T-helper 2 cell treated with Interferon-gamma antibody and Interleukin-4, amounts not matched to agents 5 μg/mL and 100 μg/mL, for 36 hours (primary cell): ENCODE data around the gene CAMSAP3.

Experiments
- DNase-seq: peaks from one replicate; pipeline ENCODE4 v3.0.0; 2021; ENCODE audit warnings: low spot score
- H3K27ac Mint-ChIP-seq: one replicate; pipeline ENCODE4 v1.8.0; 2021; ENCODE audit warnings: mild to moderate bottlenecking, mixed read lengths
- H3K27me3 Mint-ChIP-seq: one replicate; pipeline ENCODE4 v1.8.0; 2021; ENCODE audit warnings: low read depth, mixed read lengths
- H3K36me3 Mint-ChIP-seq: one replicate; pipeline ENCODE4 v1.8.0; 2021; ENCODE audit warnings: low read depth, mixed read lengths
- H3K4me1 Mint-ChIP-seq: one replicate; pipeline ENCODE4 v1.8.0; 2021; ENCODE audit warnings: low read depth, mixed read lengths
- H3K4me3 Mint-ChIP-seq: one replicate; pipeline ENCODE4 v1.8.0; 2022; ENCODE audit warnings: mild to moderate bottlenecking, moderate library complexity, mixed read lengths
- H3K9me3 Mint-ChIP-seq: one replicate; pipeline ENCODE4 v1.8.0; 2021; ENCODE audit warnings: mixed read lengths

The CAMSAP3 gene

DNA sequence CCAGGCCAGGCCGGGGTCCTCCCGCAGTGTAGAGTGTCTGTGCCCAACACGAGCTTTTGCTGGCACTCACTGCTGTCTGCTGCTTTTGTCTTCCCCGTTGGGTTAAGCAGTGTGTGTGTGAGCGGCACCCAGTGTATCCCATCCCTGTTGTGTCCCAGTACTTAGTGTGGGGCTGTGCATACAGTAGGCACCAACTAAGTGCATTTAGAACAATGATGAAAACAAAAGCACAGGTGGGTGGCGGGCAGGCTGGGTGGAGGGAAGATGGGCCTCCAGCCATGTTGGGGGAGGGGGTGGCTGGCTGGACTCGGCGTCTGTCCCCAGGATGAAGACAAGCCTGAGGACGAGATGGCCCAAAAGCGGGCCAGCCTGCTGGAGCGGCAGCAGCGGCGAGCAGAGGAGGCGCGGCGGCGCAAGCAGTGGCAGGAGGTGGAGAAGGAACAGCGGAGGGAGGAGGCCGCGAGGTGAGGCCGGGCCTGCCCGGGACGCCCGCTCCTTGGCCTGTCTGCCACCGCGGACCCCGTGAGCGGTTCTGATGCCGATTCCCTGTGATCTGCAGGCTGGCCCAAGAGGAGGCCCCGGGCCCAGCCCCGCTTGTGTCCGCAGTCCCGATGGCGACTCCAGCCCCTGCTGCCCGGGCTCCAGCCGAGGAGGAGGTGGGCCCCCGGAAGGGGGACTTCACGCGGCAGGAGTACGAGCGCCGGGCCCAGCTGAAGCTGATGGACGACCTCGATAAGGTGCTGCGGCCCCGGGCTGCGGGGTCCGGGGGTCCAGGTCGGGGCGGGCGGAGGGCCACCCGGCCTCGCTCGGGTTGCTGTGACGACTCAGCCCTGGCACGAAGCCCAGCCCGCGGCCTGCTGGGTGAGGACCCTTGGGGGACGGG, 19.4 kb downstream of the CAMSAP3 start:
- no peak for DNase-seq
- Mint-ChIP-seq H3K4me3 (no peak overlapping the region), H3K36me3 (peaks cover 6% of the 10 kb centered on the region), H3K9me3 (no peaks in the 10 kb centered on the region), H3K27ac (no peak overlapping the region), H3K27me3 (no peaks in the 10 kb centered on the region), H3K4me1 (no peaks in the 10 kb centered on the region)

GRCh38 chr19:7617172-7617571, 21.5 kb downstream of the CAMSAP3 start:
- H3K27ac Mint-ChIP-seq, result no peak overlapping the region
- no peaks in the 10 kb centered on the region for H3K9me3 Mint-ChIP-seq
- no peaks in the 10 kb centered on the region for H3K4me1 Mint-ChIP-seq
- no peak overlapping the region for H3K4me3 Mint-ChIP-seq
- H3K36me3 Mint-ChIP-seq, result peaks cover 14% of the 10 kb centered on the region
- DNase-seq, result no peak
- no peaks in the 10 kb centered on the region for H3K27me3 Mint-ChIP-seq

GRCh38 chr19:7617735-7618134, 22.1 kb downstream of the CAMSAP3 start:
- Mint-ChIP-seq H3K9me3 (no peaks in the 10 kb centered on the region), H3K4me3 (no peak overlapping the region), H3K36me3 (peaks cover 15% of the 10 kb centered on the region), H3K27ac (no peak overlapping the region), H3K27me3 (no peaks in the 10 kb centered on the region), H3K4me1 (no peaks in the 10 kb centered on the region)
- no peak for DNase-seq

DNA sequence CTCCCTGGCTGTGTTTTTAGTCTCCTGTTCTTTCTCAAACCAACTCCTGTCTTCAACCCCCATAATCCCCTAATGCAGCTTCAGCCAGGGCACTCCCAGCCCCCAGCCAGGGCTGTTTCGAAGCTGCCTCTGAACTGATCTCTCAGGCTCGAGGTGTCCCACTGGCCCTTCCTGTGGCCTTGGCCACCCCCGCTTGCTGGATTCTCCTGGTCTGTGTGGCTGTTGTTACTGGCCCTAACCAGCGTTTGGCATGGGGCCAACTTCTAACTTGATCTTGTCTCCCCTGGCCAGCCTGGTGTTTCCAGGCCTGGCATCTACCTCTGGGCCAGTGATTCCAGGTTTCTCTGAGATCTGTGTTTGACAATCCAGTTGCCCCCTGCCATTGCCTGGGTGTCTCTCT, 22.7 kb downstream of the CAMSAP3 start:
- peaks cover 20% of the 10 kb centered on the region for H3K36me3 Mint-ChIP-seq
- no peak overlapping the region for H3K4me3 Mint-ChIP-seq
- no peaks in the 10 kb centered on the region for H3K9me3 Mint-ChIP-seq
- H3K27me3 Mint-ChIP-seq, result no peaks in the 10 kb centered on the region
- H3K4me1 Mint-ChIP-seq, result no peaks in the 10 kb centered on the region
- DNase-seq, result no peak
- peak overlapping the region; percentile 31 for H3K27ac Mint-ChIP-seq

DNA sequence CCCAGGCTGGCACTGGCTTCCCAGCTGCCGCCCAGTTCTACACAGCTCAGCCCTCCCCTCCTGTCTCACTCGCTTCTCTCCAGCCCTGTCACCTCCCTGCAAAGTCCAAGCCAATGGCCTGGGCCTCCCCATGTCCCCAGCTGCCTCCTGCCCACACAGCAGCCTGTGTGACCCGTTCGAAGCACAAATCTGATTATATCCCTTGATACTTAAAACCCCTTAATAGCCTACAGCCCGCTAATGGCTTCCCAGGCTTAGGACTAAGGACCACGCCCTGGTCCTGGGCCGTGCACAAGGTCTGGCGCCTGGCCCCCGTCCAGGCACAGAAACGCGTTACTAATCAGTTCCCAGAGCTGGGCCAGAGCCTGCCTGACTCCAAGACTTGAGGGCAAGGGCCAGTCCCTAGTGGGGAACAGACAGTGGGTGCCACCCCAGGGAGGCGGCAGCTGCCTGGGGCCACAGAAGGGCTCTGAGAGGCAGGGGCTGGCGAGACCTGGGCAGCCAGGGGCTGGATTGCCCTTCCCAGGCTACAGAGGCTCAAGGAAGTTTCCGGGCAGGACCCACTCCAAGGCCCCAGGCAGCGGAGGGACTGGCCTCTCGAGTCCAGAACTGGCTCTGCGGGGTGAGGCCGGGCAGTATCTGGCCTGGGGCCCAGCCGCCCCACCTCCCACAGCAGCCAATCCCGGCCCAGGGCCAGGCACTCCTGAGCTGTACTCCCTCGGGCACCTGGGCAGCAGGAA, 23.3 kb downstream of the CAMSAP3 start:
- no peaks in the 10 kb centered on the region for H3K27me3 Mint-ChIP-seq
- no peak overlapping the region for H3K27ac Mint-ChIP-seq
- H3K4me3 Mint-ChIP-seq, result no peak overlapping the region
- no peak for DNase-seq
- no peaks in the 10 kb centered on the region for H3K4me1 Mint-ChIP-seq
- H3K36me3 Mint-ChIP-seq, result peaks cover 20% of the 10 kb centered on the region
- H3K9me3 Mint-ChIP-seq, result no peaks in the 10 kb centered on the region

DNA sequence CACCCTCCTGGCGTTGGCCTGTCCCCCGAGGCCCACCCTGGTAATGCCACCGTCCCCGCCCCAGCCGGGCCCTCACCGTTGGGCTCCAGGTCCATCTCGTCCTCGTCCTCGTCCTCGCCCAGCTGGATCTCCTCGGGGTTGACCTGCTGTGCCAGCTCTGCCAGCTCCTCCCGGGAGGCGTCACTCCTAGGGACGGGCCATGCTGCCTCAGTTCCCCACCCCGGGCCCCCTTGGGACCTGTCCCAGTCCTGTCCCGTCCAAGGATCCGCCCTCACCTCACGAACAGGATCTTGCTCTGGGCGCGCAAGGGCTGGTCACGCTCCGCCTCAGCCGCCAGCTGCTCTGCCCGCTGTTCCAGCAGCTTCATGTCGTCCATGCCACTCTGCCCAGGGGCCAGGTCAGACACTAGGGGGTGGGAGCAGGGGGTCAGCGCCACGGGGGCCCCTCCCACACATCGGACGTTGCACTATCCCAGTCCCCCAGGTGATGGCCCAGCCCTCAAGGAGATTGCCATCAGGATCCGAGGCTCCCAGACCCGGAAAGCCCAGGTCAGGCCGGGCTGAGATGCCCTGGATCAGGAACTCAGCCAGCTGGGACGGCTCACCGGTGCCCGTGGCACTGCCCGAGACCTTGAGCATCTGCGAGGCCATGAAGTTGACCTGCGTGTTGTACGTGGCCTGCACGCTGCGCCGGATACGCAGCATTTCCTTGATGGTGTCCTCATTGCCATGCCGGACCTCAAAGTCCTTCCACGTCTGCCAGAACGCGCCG, 24.2 kb downstream of the CAMSAP3 start:
- no peak overlapping the region for H3K27ac Mint-ChIP-seq
- DNase-seq, result no peak
- H3K9me3 Mint-ChIP-seq, result no peaks in the 10 kb centered on the region
- no peaks in the 10 kb centered on the region for H3K4me1 Mint-ChIP-seq
- no peak overlapping the region for H3K4me3 Mint-ChIP-seq
- H3K36me3 Mint-ChIP-seq, result peaks cover 20% of the 10 kb centered on the region
- no peaks in the 10 kb centered on the region for H3K27me3 Mint-ChIP-seq

DNA sequence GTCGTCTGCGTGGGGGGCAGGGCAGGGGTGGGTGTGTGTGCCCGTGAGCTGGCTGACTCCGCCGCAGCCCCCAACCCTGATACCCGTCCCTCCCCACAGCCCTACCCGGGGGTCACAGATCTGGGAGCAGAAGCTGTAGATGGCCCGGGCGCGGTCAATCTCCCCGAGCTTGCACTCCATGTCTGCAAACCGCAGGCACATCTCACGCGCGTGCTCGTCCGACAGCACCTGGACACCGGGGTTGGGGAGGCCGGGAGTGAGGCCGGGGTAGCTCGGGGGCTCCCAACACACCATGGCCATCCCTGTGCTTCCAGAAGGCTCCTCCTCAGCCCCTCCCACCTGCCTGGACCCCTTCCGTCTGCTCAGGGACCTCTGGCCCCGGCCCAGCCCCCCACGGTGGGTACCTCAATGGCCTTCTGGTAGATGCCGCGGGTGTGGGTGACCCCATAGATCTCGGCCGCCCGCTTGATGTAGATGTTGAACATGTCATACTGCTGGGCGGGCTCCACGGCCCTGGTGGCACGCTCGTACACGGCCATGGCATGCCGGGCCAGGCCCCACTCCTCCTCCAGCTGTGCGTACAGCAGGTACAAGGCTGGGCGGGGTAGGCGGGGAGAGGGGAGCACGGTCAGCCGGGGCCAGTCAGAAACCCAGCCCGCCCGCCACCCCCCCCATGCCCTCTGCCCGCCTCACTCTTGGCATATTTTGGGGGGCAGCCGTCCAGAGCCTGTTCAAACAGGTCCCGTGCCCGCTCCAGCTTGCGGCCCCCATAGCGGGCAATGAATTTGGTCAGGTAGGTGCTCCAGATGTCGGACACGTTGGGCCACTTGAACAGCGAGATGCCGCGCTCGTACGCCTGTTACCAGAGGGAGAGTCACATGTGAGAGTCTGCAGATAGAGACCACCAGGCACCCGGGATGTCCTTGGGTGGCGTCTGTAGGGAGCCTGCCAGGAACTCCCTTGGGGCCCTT, 25.1 kb downstream of the CAMSAP3 start:
- H3K27ac Mint-ChIP-seq, result no peak overlapping the region
- no peaks in the 10 kb centered on the region for H3K4me1 Mint-ChIP-seq
- peaks cover 20% of the 10 kb centered on the region for H3K36me3 Mint-ChIP-seq
- H3K27me3 Mint-ChIP-seq, result no peaks in the 10 kb centered on the region
- H3K4me3 Mint-ChIP-seq, result no peak overlapping the region
- no peak for DNase-seq
- no peaks in the 10 kb centered on the region for H3K9me3 Mint-ChIP-seq

- DNase-seq, result no peak
- peaks cover 4% of the 10 kb centered on the region for H3K4me1 Mint-ChIP-seq
- H3K4me3 Mint-ChIP-seq, result no peak overlapping the region
- no peaks in the 10 kb centered on the region for H3K27me3 Mint-ChIP-seq
- H3K27ac Mint-ChIP-seq, result no peak overlapping the region
- H3K9me3 Mint-ChIP-seq, result no peaks in the 10 kb centered on the region
- peaks cover 25% of the 10 kb centered on the region for H3K36me3 Mint-ChIP-seq
These were observed 27.4 kb downstream of the CAMSAP3 start for GRCh38 chr19:7622933-7623685.

- Mint-ChIP-seq H3K27ac (no peak overlapping the region), H3K9me3 (no peaks in the 10 kb centered on the region), H3K4me3 (no peak overlapping the region), H3K36me3 (peaks cover 19% of the 10 kb centered on the region), H3K27me3 (no peaks in the 10 kb centered on the region), H3K4me1 (peaks cover 12% of the 10 kb centered on the region)
- no peak for DNase-seq
These were observed 28.3 kb downstream of the CAMSAP3 start for GRCh38 chr19:7623725-7624603.

- H3K27ac Mint-ChIP-seq, result no peak overlapping the region
These were observed 29.1 kb downstream of the CAMSAP3 start for GRCh38 chr19:7624810-7625209.

DNA sequence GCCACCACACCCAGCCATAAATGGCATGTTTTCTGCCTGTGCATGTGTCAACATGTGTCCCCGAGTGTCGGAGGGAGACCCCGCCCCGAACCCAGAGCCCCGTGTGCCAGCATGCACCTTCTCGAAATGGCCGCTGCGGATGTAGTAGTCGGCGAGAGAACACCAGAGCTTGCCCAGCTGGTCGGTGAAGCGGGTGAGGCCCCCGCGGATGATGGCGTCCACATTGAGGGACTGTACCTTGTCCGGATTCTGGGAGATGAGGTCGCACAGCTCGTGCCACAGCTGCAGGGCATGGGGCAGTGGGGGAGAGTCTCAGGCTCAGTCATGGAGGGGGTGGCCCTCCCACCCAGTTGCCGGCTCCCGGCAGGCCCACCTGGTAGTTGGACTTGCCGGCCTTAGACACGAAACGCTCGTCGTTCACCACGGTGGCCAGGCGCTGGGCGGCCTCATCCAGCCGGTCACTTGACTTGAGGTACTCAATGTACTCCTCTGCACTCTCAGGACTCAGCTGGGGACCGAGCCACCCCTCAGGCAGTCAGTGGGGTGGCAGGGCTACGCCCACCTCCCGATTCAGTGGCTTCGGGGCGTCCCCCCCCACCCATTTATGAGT, 30.2 kb downstream of the CAMSAP3 start:
- Mint-ChIP-seq H3K27ac (no peak overlapping the region), H3K9me3 (no peaks in the 10 kb centered on the region), H3K36me3 (peaks cover 24% of the 10 kb centered on the region)

More at GRCh38 chr19:7624810-7625209, 29.1 kb downstream of the CAMSAP3 start:
- no peak for DNase-seq
- peaks cover 17% of the 10 kb centered on the region for H3K4me1 Mint-ChIP-seq
- H3K27me3 Mint-ChIP-seq, result no peaks in the 10 kb centered on the region
- H3K9me3 Mint-ChIP-seq, result no peaks in the 10 kb centered on the region
- no peak overlapping the region for H3K4me3 Mint-ChIP-seq
- H3K36me3 Mint-ChIP-seq, result peaks cover 23% of the 10 kb centered on the region

More for the DNA sequence above, 30.2 kb downstream of the CAMSAP3 start:
- Mint-ChIP-seq H3K4me3 (no peak overlapping the region), H3K4me1 (peaks cover 25% of the 10 kb centered on the region), H3K27me3 (no peaks in the 10 kb centered on the region)
- DNase-seq, result no peak
